Stimulated activated memory B cell treated with anti-CD40 and anti-IgM and Interleukin-4, amounts not matched to agents 10 μg/mL and 1 μg/mL and 100 μg/mL, for 72 hours (primary cell): ENCODE results near the gene RER1.
A peak's percentile ranks its signal among the peaks of the same experiment; 100 is the strongest.

ENCODE experiments used
- ATAC-seq: fragments of 150-1000 bp; cut with Tn5 transposase; 2 replicates; pipeline ENCODE4 v1.10.0; 2021
- H3K27ac Mint-ChIP-seq: one replicate; pipeline ENCODE4 v1.8.0; 2022; ENCODE audit warnings: mild to moderate bottlenecking, mixed read lengths
- H3K27me3 Mint-ChIP-seq: one replicate; pipeline ENCODE4 v1.8.0; 2022; ENCODE audit warnings: mixed read lengths
- H3K36me3 Mint-ChIP-seq: one replicate; pipeline ENCODE4 v1.8.0; 2022; ENCODE audit warnings: mixed read lengths
- H3K4me1 Mint-ChIP-seq: one replicate; pipeline ENCODE4 v1.8.0; 2022; ENCODE audit warnings: mixed read lengths
- H3K4me3 Mint-ChIP-seq: one replicate; pipeline ENCODE4 v1.8.0; 2022; ENCODE audit warnings: mild to moderate bottlenecking, moderate library complexity, mixed read lengths
- H3K9me3 Mint-ChIP-seq: one replicate; pipeline ENCODE4 v1.8.0; 2022; ENCODE audit warnings: mixed read lengths

The RER1 gene

GRCh38 chr1:2360588-2361364 is 30.9 kb upstream of the RER1 start:
- H3K27me3 Mint-ChIP-seq: no peaks in the 10 kb centered on the region
- ATAC-seq: no peak

DNA sequence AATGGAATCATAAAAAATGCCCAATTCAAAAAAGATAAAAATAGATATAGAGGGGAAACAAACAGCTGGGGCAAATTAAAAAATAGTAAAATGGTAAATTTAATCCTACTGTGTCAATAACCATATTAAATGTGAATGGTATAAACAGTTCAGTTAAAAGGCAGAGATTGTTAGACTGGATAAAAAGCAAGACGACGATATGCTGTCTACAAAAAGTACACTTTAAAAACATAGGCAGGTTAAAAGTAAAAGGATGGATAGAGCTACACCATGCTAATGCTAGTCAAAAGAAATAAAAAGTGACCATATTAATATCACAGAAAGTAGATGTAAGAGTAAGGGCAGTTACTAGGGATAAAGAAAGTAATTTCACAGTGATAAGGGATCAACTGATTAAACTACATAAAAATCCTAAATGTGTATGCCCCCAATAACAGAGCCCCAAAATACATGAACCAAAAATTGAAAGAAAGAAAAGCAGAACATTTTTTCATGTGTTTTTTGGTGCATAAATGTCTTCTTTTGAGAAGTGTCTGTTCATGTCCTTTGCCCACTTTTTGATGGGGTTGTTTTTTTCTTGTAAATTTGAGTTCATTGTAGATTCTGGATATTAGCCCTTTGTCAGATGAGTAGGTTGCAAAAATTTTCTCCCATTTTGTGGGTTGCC is 27.7 kb upstream of the RER1 start:
- Mint-ChIP-seq H3K36me3 (peaks cover 38% of the 10 kb centered on the region), H3K4me1 (no peaks in the 10 kb centered on the region), H3K27ac (no peak overlapping the region), H3K27me3 (no peaks in the 10 kb centered on the region), H3K4me3 (no peak overlapping the region), H3K9me3 (peaks cover 8% of the 10 kb centered on the region)
- no peak for ATAC-seq

More at GRCh38 chr1:2360588-2361364, 30.9 kb upstream of the RER1 start:
- H3K36me3 Mint-ChIP-seq: peaks cover 29% of the 10 kb centered on the region
- no peak overlapping the region for H3K27ac Mint-ChIP-seq
- H3K4me1 Mint-ChIP-seq: no peaks in the 10 kb centered on the region
- peaks cover 8% of the 10 kb centered on the region for H3K9me3 Mint-ChIP-seq
- no peak overlapping the region for H3K4me3 Mint-ChIP-seq

DNA sequence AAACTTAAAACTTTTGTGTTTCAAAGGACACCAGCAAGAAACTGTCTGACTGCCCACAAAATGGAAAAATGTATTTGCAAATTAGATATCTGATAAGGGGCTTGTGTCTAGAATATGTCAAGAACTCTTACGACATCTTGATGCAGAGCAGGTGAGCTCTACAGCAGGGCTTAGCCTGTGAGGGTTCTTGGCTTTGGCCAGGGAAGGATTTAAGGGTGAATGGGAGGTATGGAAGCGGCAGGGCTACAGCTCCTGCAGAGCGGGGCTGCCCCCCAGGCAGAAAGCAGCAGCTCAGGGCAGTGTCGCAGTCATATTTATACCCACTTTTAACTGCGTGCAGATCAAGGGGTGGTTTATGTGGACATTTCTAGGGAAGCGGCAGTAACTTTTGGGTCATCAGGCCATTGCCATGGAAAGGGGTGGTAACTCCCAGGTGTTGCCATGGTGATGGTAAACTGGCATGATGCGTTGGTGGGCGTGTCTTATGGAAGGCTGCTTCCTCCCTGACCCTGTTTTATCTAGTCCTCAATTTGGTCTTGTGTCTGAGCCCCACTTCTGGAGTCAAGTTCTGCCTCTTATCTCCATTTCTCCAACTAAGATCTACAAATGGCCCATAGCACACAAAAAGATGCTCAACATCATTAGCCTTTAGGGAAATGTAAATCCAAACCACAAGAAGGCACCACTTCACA is 23.4 kb upstream of the RER1 start:
- Mint-ChIP-seq H3K27ac (no peak overlapping the region), H3K4me1 (no peaks in the 10 kb centered on the region), H3K27me3 (no peaks in the 10 kb centered on the region), H3K4me3 (no peak overlapping the region), H3K36me3 (peaks cover 25% of the 10 kb centered on the region), H3K9me3 (peaks cover 5% of the 10 kb centered on the region)
- no peak for ATAC-seq

DNA sequence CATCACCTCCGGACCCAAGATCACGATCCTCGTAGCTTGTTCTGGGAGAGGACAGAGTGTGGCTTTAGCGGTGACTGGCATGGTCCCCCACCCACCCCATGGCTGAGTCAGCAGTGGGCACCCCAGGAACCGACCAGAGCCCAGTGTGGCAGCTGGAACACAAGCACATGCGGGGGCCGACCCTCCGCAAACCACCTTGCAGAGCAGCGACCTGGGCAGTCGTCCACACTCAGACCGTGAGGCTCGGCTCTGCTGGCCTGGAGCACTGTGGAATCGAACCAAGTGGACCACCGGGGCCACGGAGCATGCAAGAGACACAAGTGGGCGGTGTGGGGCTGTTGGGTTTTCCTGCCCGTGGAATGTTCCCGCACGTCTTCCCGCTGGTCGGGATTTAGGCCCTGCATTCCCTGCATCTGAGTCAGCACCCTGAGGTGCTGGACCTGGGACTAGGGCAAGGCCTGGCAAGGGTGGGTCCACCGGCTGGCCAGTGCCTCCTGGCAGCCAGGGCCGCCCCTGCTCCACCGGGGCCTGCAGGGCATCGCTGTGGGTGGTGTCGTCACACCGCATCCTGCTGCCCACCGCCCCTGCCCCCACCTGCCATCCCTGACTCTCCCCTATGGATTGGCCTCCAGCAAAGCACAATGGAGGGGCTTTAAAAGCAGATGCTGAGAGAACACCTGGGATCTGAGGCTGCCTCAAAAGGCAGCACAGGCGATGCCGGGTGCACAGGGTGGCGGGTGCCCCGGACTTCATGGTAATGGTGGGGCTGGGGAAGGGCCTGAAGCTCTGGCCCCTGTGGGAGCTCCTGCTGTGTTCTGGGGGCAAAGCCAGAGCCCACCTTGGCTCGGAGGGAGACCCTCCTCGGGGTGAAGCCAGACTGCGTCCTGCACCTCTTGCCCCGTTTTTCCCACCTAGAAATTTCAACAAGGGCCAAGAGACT is 18.8 kb upstream of the RER1 start:
- no peak overlapping the region for H3K4me3 Mint-ChIP-seq
- H3K36me3 Mint-ChIP-seq: peaks cover 17% of the 10 kb centered on the region
- no peak for ATAC-seq
- no peaks in the 10 kb centered on the region for H3K9me3 Mint-ChIP-seq
- peaks cover 11% of the 10 kb centered on the region for H3K4me1 Mint-ChIP-seq
- no peaks in the 10 kb centered on the region for H3K27me3 Mint-ChIP-seq
- H3K27ac Mint-ChIP-seq: no peak overlapping the region

GRCh38 chr1:2373551-2374251 is 17.9 kb upstream of the RER1 start:
- Mint-ChIP-seq H3K4me1 (peaks cover 11% of the 10 kb centered on the region), H3K36me3 (peaks cover 9% of the 10 kb centered on the region), H3K9me3 (no peaks in the 10 kb centered on the region), H3K27me3 (no peaks in the 10 kb centered on the region), H3K27ac (no peak overlapping the region), H3K4me3 (no peak overlapping the region)
- no peak for ATAC-seq

DNA sequence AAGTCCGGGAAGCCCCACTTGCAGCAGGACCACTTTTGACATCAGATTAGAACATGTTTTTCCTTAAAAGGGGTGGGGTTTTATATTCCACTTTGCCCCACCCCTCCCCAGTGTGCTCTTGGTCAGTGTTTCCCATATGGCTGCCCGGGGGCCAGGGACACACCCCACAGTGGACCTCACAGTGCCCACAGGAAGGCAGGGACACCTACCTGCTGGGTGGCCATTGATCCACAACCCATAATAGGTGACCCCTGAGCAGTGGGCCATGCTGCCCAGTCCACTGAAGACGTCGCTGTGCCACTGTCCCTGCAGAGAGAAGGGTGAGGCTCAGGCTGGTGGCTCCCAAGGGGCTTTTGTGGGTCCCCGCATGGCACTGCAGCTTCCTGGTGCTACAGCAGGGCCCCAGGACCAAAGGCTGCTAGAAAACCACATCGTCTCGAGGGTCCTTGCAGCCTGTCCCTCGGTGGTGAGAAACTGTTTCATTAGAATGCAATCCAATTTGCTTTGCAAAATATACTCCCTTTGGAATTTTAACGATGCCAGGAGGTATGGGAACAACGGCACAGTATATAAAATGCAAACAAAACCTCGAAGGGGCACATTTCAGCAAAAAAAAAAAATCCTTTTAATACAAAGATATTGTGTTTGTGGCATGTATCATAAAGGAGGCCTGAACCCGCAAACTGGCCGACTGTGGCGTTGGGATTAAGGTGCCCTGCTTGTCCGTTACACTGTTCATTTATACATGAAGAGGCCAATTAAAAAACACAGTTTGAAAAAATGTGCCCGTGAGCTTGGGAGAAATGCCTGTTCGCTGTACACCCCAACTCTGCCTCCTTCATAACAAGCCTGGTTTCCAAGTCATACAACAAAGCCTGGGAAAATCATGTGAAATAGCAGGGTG is 17.1 kb upstream of the RER1 start:
- Mint-ChIP-seq H3K9me3 (no peaks in the 10 kb centered on the region), H3K4me1 (peaks cover 19% of the 10 kb centered on the region), H3K27ac (no peak overlapping the region), H3K4me3 (no peak overlapping the region), H3K27me3 (no peaks in the 10 kb centered on the region), H3K36me3 (peaks cover 9% of the 10 kb centered on the region)
- ATAC-seq: no peak

DNA sequence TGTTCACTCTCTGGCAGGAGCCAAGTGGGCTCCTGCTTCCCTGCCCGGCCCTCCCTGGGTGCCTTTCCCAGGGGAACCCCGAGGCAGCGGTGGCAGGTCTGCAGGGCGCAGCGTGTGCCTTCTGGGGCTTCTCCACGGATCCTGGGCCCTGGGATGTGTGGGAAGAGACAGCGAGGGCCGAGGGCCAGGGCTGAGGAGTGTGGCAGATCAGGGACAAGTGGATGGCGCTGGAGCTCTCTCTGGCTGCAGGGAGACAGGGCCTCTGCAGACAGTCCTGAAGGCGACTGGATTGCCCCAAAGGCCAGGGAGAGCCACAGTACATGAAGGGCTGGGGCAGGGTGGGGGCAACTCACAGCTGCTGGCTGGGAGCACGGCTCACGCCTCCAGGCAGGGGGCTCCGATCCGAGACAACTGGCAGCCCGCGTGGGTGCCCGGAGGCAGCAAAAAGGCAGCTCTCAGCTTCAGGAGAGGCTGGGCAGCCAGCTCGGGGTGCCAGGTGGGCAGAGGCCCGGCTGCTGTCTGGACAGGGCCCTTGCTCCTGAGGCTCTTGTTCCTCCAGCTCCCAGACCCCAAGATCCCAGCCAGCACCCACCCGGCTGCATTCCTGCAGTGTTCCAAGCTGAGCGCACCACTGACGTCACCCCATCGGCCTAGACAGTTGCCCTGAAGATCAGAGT is 16.3 kb upstream of the RER1 start:
- ATAC-seq: no peak
- Mint-ChIP-seq H3K36me3 (peaks cover 9% of the 10 kb centered on the region), H3K27ac (no peak overlapping the region), H3K27me3 (no peaks in the 10 kb centered on the region), H3K4me3 (no peak overlapping the region), H3K4me1 (peaks cover 28% of the 10 kb centered on the region), H3K9me3 (no peaks in the 10 kb centered on the region)

- Mint-ChIP-seq H3K36me3 (peaks cover 7% of the 10 kb centered on the region), H3K27ac (no peak overlapping the region), H3K9me3 (no peaks in the 10 kb centered on the region), H3K4me3 (no peak overlapping the region), H3K4me1 (peaks cover 28% of the 10 kb centered on the region), H3K27me3 (no peaks in the 10 kb centered on the region)
- no peak for ATAC-seq
These were observed 15.7 kb upstream of the RER1 start for GRCh38 chr1:2375923-2376260.

- Mint-ChIP-seq H3K4me1 (peaks cover 28% of the 10 kb centered on the region), H3K27me3 (no peaks in the 10 kb centered on the region), H3K4me3 (no peak overlapping the region), H3K9me3 (no peaks in the 10 kb centered on the region), H3K36me3 (peaks cover 3% of the 10 kb centered on the region), H3K27ac (no peak overlapping the region)
- ATAC-seq: no peak
These were observed 15.3 kb upstream of the RER1 start for GRCh38 chr1:2376261-2376741.

GRCh38 chr1:2376931-2377672 is 14.5 kb upstream of the RER1 start:
- Mint-ChIP-seq H3K4me1 (peaks cover 33% of the 10 kb centered on the region), H3K27me3 (no peaks in the 10 kb centered on the region), H3K36me3 (no peaks in the 10 kb centered on the region), H3K4me3 (no peak overlapping the region), H3K9me3 (no peaks in the 10 kb centered on the region), H3K27ac (no peak overlapping the region)
- ATAC-seq: no peak

- H3K27me3 Mint-ChIP-seq: no peaks in the 10 kb centered on the region
- H3K36me3 Mint-ChIP-seq: no peaks in the 10 kb centered on the region
- ATAC-seq: no peak
- H3K4me3 Mint-ChIP-seq: no peak overlapping the region
- H3K27ac Mint-ChIP-seq: no peak overlapping the region
- no peaks in the 10 kb centered on the region for H3K9me3 Mint-ChIP-seq
- H3K4me1 Mint-ChIP-seq: peaks cover 35% of the 10 kb centered on the region
These were observed 13.7 kb upstream of the RER1 start for GRCh38 chr1:2377751-2378440.

DNA sequence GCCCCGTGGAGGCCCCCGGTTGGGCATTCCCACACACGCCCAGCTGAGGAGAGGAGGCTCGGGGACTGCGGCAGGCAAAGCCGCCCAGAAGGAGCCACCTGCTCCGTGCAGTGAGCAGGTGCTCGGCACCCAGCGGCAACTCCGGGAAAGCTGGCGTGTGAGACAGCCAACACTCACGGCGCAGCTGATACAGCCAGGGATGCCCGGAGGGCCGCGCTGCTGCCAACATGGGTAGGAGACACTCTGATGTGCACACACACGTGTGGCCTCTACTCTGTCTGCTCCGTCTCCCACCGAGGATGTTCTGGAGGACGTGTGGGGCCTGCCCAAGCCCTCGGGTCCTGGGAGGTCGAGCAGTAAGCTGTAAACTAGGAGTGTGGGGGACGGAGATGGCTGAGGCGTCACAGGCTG is 13.2 kb upstream of the RER1 start:
- Mint-ChIP-seq H3K27me3 (no peaks in the 10 kb centered on the region), H3K27ac (peak overlapping the region; percentile 85), H3K4me3 (no peak overlapping the region), H3K9me3 (no peaks in the 10 kb centered on the region), H3K36me3 (no peaks in the 10 kb centered on the region), H3K4me1 (peaks cover 35% of the 10 kb centered on the region)
- ATAC-seq: no peak
